Measurements from ENCODE around the gene MAST4. TPM values are rescaled to one million over a fixed set of nuclear protein-coding genes. Genes with fewer than 3 reads are reported as not detected.

MAST4 gene
- polyA plus RNA-seq, 1 donor, result 10.6 TPM

GRCh38 chr5:67203701-67204074, 607.5 kb downstream of the MAST4 start:
- no peak for DNase-seq (ENCODE audit: low read depth)

GRCh38 chr5:67204821-67205220, 608.6 kb downstream of the MAST4 start:
- DNase-seq (ENCODE audit: low read depth), result no peak

GRCh38 chr5:67205981-67206380, 609.8 kb downstream of the MAST4 start:
- DNase-seq (ENCODE audit: low read depth), result no peak

GRCh38 chr5:67206461-67206860, 610.3 kb downstream of the MAST4 start:
- DNase-seq (ENCODE audit: low read depth), result no peak

GRCh38 chr5:67206929-67207328, 610.7 kb downstream of the MAST4 start:
- no peak for DNase-seq (ENCODE audit: low read depth)

- no peak for DNase-seq (ENCODE audit: low read depth)
Measured at GRCh38 chr5:67208403-67208802, 612.2 kb downstream of the MAST4 start.

- DNase-seq (ENCODE audit: low read depth), result peak; percentile 46
Measured at GRCh38 chr5:67209141-67209771, 613.1 kb downstream of the MAST4 start.

- DNase-seq (ENCODE audit: low read depth), result no peak
Measured at GRCh38 chr5:67211926-67212325, 615.7 kb downstream of the MAST4 start.

- no peak for DNase-seq (ENCODE audit: low read depth)
Measured at GRCh38 chr5:67214036-67214435, 617.8 kb downstream of the MAST4 start.

- no peak for DNase-seq (ENCODE audit: low read depth)
Measured at GRCh38 chr5:67214707-67215447, 618.7 kb downstream of the MAST4 start.

- no peak for DNase-seq (ENCODE audit: low read depth)
Measured at GRCh38 chr5:67215519-67216471, 619.6 kb downstream of the MAST4 start.

GRCh38 chr5:67216564-67216963, 620.4 kb downstream of the MAST4 start:
- no peak for DNase-seq (ENCODE audit: low read depth)
